OCI-LY7 (cell line): ENCODE measurements around the gene RPE. TPM values are rescaled to one million over a fixed set of nuclear protein-coding genes. Genes with fewer than 3 reads are reported as not detected.
A peak's percentile ranks its signal among the peaks of the same experiment; 100 is the strongest.

Experiments used
- BruUV-seq: library from RNA; stranded (reverse); fragments of 400-500 nt; replicated peaks from 2 replicates; lab custom pipeline; 2021; lab: Mats Ljungman, UMichigan
- CTCF ChIA-PET: fragments of 300-600 bp; sonication (Branson Sonifier 250); formaldehyde crosslinking; loops from one replicate; lab custom pipeline; 2022; ENCODE audit warnings: antibody characterized with exemption; ENCODE audit not compliant: unreplicated experiment; lab: Charles Lee
- POLR2A ChIA-PET: fragments of 300-600 bp; sonication (Branson Sonifier 250); formaldehyde crosslinking; loops from one replicate; lab custom pipeline; 2022; ENCODE audit warnings: antibody characterized with exemption; lab: Charles Lee
- DNase-seq: peaks from one replicate; pipeline ENCODE4 v3.0.0-alpha.2; 2015; ENCODE audit warnings: low spot score
- H2AFZ ChIP-seq: fragments of 200-600 bp; sonication (generic), shearing (Covaris generic); 2 replicates; pipeline ENCODE4 v1.6.1; 2014; ENCODE audit warnings: mild to moderate bottlenecking, antibody characterized with exemption, low read length, moderate library complexity
- H3K27ac ChIP-seq: fragments of 200-600 bp; sonication (generic); 2 replicates; pipeline ENCODE4 v1.5.1; 2014; ENCODE audit warnings: mixed run types, low read depth, mild to moderate bottlenecking, moderate library complexity, low read length, inconsistent platforms; ENCODE audit not compliant: poor library complexity, severe bottlenecking
- H3K36me3 ChIP-seq: fragments of 200-600 bp; sonication (generic); 2 replicates; pipeline ENCODE4 v1.6.1; 2014; ENCODE audit warnings: mild to moderate bottlenecking, antibody characterized with exemption, low read length, moderate library complexity, mixed read lengths; ENCODE audit not compliant: insufficient read depth
- H3K4me1 ChIP-seq: fragments of 200-600 bp; sonication (generic); 2 replicates; pipeline ENCODE4 v1.5.1; 2014; ENCODE audit warnings: mild to moderate bottlenecking, low read length; ENCODE audit not compliant: insufficient read depth, poor library complexity, severe bottlenecking
- H3K4me2 ChIP-seq: fragments of 200-600 bp; sonication (generic); 2 replicates; pipeline ENCODE4 v1.6.1; 2014; ENCODE audit warnings: mild to moderate bottlenecking, low read length
- H3K4me3 ChIP-seq: fragments of 200-600 bp; sonication (generic); 2 replicates; pipeline ENCODE4 v1.5.1; 2014; ENCODE audit warnings: mild to moderate bottlenecking, low read depth, low read length; ENCODE audit not compliant: poor library complexity, severe bottlenecking
- H3K79me2 ChIP-seq: fragments of 200-600 bp; sonication (generic); 2 replicates; pipeline ENCODE4 v1.6.1; 2016; ENCODE audit warnings: low read depth, mild to moderate bottlenecking, low read length, moderate library complexity, mixed read lengths; ENCODE audit not compliant: insufficient read depth
- H3K9me2 ChIP-seq: fragments of 200-600 bp; sonication (generic); 2 replicates; pipeline ENCODE4 v1.6.1; 2016; ENCODE audit warnings: mild to moderate bottlenecking, low read length, mixed read lengths; ENCODE audit not compliant: insufficient read depth
- H3K9me3 ChIP-seq: fragments of 200-600 bp; sonication (generic); 2 replicates; pipeline ENCODE4 v1.6.1; 2014; ENCODE audit warnings: mild to moderate bottlenecking, mixed run types, low read length, mixed read lengths
- H4K20me1 ChIP-seq: fragments of 200-600 bp; sonication (generic); 2 replicates; pipeline ENCODE4 v1.6.1; 2014; ENCODE audit warnings: mild to moderate bottlenecking, antibody characterized with exemption, low read length, moderate library complexity, mixed read lengths; ENCODE audit not compliant: insufficient read depth
- EZH2phosphoT487 ChIP-seq: fragments of 200-600 bp; sonication (generic); IDR thresholded peaks from 2 replicates; pipeline ENCODE4 v1.6.1; 2018; ENCODE audit warnings: low read depth, borderline replicate concordance, mild to moderate bottlenecking, mixed run types, antibody characterized with exemption, low read length, moderate library complexity, mixed read lengths
- intact Hi-C: fragments of 100-400 bp; cut with micrococcal nuclease; formaldehyde crosslinking; loops from one replicate; pipeline ENCODE4 v1.10.0; 2022; ENCODE audit not compliant: unreplicated experiment
- total RNA-seq, 2 experiments: library from RNA; depleted of rRNA in 1 of 2; stranded (reverse); fragments of >200 nt in 1 of 2; shearing (Covaris generic) in 1 of 2; gene quantifications; 2 replicates each; pipeline ENCODE4 v1.2.3, GENCODE V29; 2014 to 2022
- TF ChIP-seq, protein P1 (sequence below): fragments of 200-600 bp; sonication (generic); conservative IDR thresholded peaks from 2 replicates; pipeline ENCODE4 v1.5.1; 2014; ENCODE audit warnings: mild to moderate bottlenecking, antibody characterized with exemption, low read length, moderate library complexity, mixed read lengths

The RPE gene
- total RNA-seq, 2 experiments from 2014 or later, result 63.5 to 83.5 TPM

DNA sequence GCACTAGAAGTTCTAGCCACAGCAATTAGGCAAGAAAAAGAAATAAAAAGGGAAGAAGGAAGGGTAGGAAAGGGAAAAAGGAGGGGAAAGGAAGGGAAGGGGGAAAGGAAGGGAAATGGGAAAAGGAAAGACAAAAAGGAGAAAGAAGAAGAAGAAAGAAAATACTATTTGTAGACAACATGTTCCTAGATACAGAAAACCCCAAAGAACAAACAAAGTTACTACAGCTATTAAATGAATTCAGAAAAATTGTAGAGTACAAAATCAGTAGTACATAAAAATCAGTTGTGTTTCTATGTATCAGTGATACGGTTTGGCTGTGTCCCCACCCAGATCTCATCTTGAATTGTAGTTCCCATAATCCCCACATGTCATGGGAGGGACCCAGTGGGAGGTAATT, 52.3 kb downstream of the RPE start:
- Histone ChIP-seq H3K27ac (no peak overlapping the region), H3K9me3 (0 out of 2 replicates have a peak, but pooled peaks cover 4% of the 10 kb centered on the region), H3K4me3 (no peak overlapping the region), H3K36me3 (no peaks in the 10 kb centered on the region), H2AFZ (no peak overlapping the region), H3K4me1 (no peaks in the 10 kb centered on the region), H4K20me1 (no peaks in the 10 kb centered on the region), H3K4me2 (no peak overlapping the region), H3K9me2 (no peaks in the 10 kb centered on the region), H3K79me2 (no peaks in the 10 kb centered on the region)
- BruUV-seq, result no TSS peak
- intact Hi-C loops, result no loop called here
- DNase-seq, result no peak
- ChIA-PET CTCF (no interaction called here), POLR2A (interaction anchor here (0.6 to 0.8 kb wide), 2 partner anchors 13 to 1236 kb away, joined by 4 to 6 read pairs; no protein-coding TSS in a partner anchor)
- no peak for TF ChIP-seq EZH2phosphoT487
- TF ChIP-seq, protein P1, sequence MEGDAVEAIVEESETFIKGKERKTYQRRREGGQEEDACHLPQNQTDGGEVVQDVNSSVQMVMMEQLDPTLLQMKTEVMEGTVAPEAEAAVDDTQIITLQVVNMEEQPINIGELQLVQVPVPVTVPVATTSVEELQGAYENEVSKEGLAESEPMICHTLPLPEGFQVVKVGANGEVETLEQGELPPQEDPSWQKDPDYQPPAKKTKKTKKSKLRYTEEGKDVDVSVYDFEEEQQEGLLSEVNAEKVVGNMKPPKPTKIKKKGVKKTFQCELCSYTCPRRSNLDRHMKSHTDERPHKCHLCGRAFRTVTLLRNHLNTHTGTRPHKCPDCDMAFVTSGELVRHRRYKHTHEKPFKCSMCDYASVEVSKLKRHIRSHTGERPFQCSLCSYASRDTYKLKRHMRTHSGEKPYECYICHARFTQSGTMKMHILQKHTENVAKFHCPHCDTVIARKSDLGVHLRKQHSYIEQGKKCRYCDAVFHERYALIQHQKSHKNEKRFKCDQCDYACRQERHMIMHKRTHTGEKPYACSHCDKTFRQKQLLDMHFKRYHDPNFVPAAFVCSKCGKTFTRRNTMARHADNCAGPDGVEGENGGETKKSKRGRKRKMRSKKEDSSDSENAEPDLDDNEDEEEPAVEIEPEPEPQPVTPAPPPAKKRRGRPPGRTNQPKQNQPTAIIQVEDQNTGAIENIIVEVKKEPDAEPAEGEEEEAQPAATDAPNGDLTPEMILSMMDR, result no peak

DNA sequence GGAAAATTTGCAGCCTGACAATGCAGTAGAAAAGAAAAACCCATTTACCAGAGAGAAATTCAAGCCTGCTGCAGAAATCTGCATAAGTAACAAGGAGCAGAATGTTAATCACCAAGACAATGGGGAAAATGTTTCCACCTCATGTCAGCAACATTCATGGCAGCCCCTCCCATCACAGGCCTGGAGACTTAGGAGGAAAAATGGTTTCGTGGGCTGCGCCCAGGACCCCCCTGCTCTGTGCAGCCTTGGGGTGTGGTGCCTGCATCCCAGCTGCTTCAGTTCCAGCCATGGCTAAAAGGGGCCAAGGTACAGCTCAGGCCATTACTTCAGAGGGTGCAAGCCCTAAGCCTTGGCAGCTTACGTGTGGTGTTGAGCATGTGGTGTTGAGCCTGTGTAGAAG, 53.4 kb downstream of the RPE start:
- Histone ChIP-seq H4K20me1 (no peaks in the 10 kb centered on the region), H2AFZ (no peak overlapping the region), H3K36me3 (no peaks in the 10 kb centered on the region), H3K4me3 (no peak overlapping the region), H3K4me1 (no peaks in the 10 kb centered on the region), H3K4me2 (no peak overlapping the region), H3K9me2 (no peaks in the 10 kb centered on the region), H3K27ac (no peak overlapping the region), H3K79me2 (no peaks in the 10 kb centered on the region), H3K9me3 (0 out of 2 replicates have a peak, but pooled peaks cover 4% of the 10 kb centered on the region)
- POLR2A ChIA-PET, result interaction anchor here (0.7 kb wide), 1 partner anchor 415 kb away, joined by 4 read pairs; no protein-coding TSS in a partner anchor
- CTCF ChIA-PET, result no interaction called here
- DNase-seq, result no peak
- TF ChIP-seq, protein P1, result no peak
- no peak for TF ChIP-seq EZH2phosphoT487
- intact Hi-C loops, result no loop called here
- BruUV-seq, result no TSS peak

DNA sequence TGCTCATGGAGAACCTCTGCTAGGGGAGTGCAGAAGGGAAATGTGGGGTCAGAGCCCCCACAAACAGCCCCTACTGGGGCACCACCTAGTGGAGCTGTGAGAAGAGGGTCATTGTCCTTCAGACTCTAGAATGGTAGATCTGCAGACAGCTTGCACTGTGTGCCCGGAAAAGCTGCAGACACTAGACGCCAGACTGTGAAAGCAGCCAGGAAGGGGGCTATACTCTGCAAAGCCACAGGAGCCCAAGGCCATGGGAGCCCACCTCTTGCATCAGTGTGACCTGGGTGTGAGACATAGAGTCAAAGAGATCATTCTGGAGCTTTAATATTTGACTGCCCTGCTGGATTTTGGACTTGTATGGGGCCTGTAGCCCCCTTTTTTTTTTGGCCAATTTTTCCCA, 60.9 kb downstream of the RPE start:
- ChIA-PET CTCF (no interaction called here), POLR2A (interaction anchor here (1.0 to 2.2 kb wide), 2 partner anchors 13 kb away, joined by 3 to 4 read pairs; no protein-coding TSS in a partner anchor)
- no peak for DNase-seq
- TF ChIP-seq, protein P1, result 0 out of 2 replicates have a peak, but pooled peaks have one; percentile 12
- no peak for TF ChIP-seq EZH2phosphoT487
- no peak overlapping the region for H2AFZ ChIP-seq
- intact Hi-C loops, result no loop called here
- H3K9me3 ChIP-seq, result no peaks in the 10 kb centered on the region
- no peaks in the 10 kb centered on the region for H3K9me2 ChIP-seq
- BruUV-seq, result no TSS peak
- no peak overlapping the region for H3K4me2 ChIP-seq
- no peaks in the 10 kb centered on the region for H3K79me2 ChIP-seq
- H3K27ac ChIP-seq, result no peak overlapping the region
- H3K4me1 ChIP-seq, result no peaks in the 10 kb centered on the region
- no peaks in the 10 kb centered on the region for H3K36me3 ChIP-seq
- H4K20me1 ChIP-seq, result no peaks in the 10 kb centered on the region
- H3K4me3 ChIP-seq, result no peak overlapping the region
